DOHH2 (cell line): Measurements from ENCODE around the gene MTARC1.

Experiments
- CTCF ChIP-seq: fragments of 200-600 bp; sonication (generic); IDR thresholded peaks from one replicate; pipeline ENCODE4 v1.5.1; 2014; ENCODE audit warnings: antibody characterized with exemption, mild to moderate bottlenecking, low read depth, low read length; ENCODE audit not compliant: poor library complexity, severe bottlenecking
- EZH2phosphoT487 ChIP-seq: fragments of 200-600 bp; sonication (generic); IDR thresholded peaks from 2 replicates; pipeline ENCODE4 v1.6.1; 2017; ENCODE audit warnings: borderline replicate concordance, mild to moderate bottlenecking, antibody characterized with exemption, low read length, moderate library complexity, mixed read lengths

- TF ChIP-seq CTCF: no peak
- no peak for TF ChIP-seq EZH2phosphoT487
These were observed 2.0 kb upstream of the MTARC1 start for GRCh38 chr1:220784751-220785150.
